NB4 (cell line): ENCODE data around the gene TAT.
"Not testable (repeated sequence)": the region's sequence is repeated elsewhere in the genome, so short reads cannot be mapped to it uniquely, and the experiment has no call there.

Experiments
- DNase-seq: peaks from one replicate; pipeline ENCODE4 v3.0.0; 2010; ENCODE audit warnings: low read depth
- H3K4me3 ChIP-seq: one replicate; pipeline ENCODE4 v1.5.1; 2011; ENCODE audit warnings: mild to moderate bottlenecking, low read depth, low read length, moderate library complexity
- CTCF ChIP-seq: IDR thresholded peaks from one replicate; pipeline ENCODE4 v1.5.1; 2012; ENCODE audit warnings: low read depth, low read length
- MAX ChIP-seq: IDR thresholded peaks from 2 replicates; pipeline ENCODE4 v1.6.1; 2011; ENCODE audit warnings: low read depth, low read length
- MYC ChIP-seq: IDR thresholded peaks from 2 replicates; pipeline ENCODE4 v1.6.1; 2011; ENCODE audit warnings: low read depth, low read length
- POLR2A ChIP-seq: IDR thresholded peaks from 2 replicates; pipeline ENCODE4 v1.6.1; 2011; ENCODE audit warnings: mild to moderate bottlenecking; ENCODE audit not compliant: insufficient read length; ENCODE audit errors: extremely low read depth

The TAT gene

GRCh38 chr16:71567931-71568330 lies 9.0 kb downstream of the TAT start:
- TF ChIP-seq POLR2A (no peak), CTCF (no peak), MYC (no peak), MAX (no peak)

GRCh38 chr16:71565812-71566700 lies 10.8 kb downstream of the TAT start:
- DNase-seq, result peak; percentile 18
- H3K4me3 ChIP-seq, result peak overlapping the region; percentile 72
- TF ChIP-seq MYC, result no peak
- no peak for TF ChIP-seq POLR2A
- no peak for TF ChIP-seq CTCF
- no peak for TF ChIP-seq MAX

More at GRCh38 chr16:71567931-71568330, 9.0 kb downstream of the TAT start:
- no peak for DNase-seq
- no peak overlapping the region for H3K4me3 ChIP-seq

GRCh38 chr16:71564335-71564967 lies 12.4 kb downstream of the TAT start:
- no peak for DNase-seq
- H3K4me3 ChIP-seq, result peak overlapping the region; percentile 72
- TF ChIP-seq POLR2A, result no peak
- no peak for TF ChIP-seq MAX
- no peak for TF ChIP-seq MYC
- no peak for TF ChIP-seq CTCF

GRCh38 chr16:71562552-71562951 lies 14.3 kb downstream of the TAT start:
- no peak overlapping the region for H3K4me3 ChIP-seq
- no peak for DNase-seq
- TF ChIP-seq MAX, result no peak
- TF ChIP-seq MYC, result no peak
- no peak for TF ChIP-seq CTCF
- TF ChIP-seq POLR2A, result no peak

GRCh38 chr16:71561886-71562285 lies 15.0 kb downstream of the TAT start:
- not testable (repeated sequence) for DNase-seq, H3K4me3 ChIP-seq

GRCh38 chr16:71559855-71560254 lies 17.0 kb downstream of the TAT start:
- TF ChIP-seq MAX, result no peak
- no peak for TF ChIP-seq POLR2A
- no peak for TF ChIP-seq MYC
- no peak for TF ChIP-seq CTCF
- DNase-seq, result no peak
- no peak overlapping the region for H3K4me3 ChIP-seq
